Endothelial cell of umbilical vein (primary cell): ENCODE measurements around the gene ARID2.

ENCODE experiments used
- EZH2 ChIP-seq: IDR thresholded peaks from 2 replicates; pipeline ENCODE4 v1.6.1; 2012; ENCODE audit warnings: borderline replicate concordance, low read depth, mild to moderate bottlenecking, moderate library complexity, low read length, inconsistent platforms; ENCODE audit not compliant: severe bottlenecking
- POLR2A ChIP-seq: IDR thresholded peaks from 2 replicates; pipeline ENCODE4 v1.6.1; 2012; ENCODE audit warnings: low read depth, mild to moderate bottlenecking, control low read depth, low read length
- TF ChIP-seq, protein P1 (sequence below), 2 donors: IDR thresholded peaks; 1 replicate in 1 of 2; 2 replicates in 1 of 2; pipeline ENCODE4 v1.5.1; 2011; ENCODE audit warnings: low read length in 2 of 2, mild to moderate bottlenecking in 2 of 2, moderate library complexity in 2 of 2, control low read depth in 1 of 2, inconsistent platforms in 1 of 2, low read depth in 1 of 2; ENCODE audit not compliant: insufficient read depth in 1 of 2; ENCODE audit errors: extremely low read depth in 1 of 2

DNA sequence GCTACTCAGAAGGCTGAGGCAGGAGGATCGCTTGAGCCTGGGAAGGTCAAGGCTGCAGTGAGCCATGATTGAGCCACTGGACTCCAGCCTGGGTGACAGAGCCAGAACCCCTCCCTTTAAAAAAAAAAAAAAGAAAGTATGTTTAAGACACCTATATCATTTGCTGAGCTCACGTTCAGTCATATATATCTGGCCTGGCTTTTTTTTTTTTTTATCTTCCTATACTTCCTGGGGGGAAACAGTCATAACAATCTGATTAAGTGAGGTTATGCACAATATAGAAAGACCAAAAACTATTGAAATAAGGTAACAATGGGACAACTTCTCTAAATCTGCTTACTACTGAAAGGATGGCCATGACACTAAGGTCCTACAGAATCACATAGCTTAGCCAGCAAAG is 9.4 kb upstream of the ARID2 start:
- TF ChIP-seq, protein P1, sequence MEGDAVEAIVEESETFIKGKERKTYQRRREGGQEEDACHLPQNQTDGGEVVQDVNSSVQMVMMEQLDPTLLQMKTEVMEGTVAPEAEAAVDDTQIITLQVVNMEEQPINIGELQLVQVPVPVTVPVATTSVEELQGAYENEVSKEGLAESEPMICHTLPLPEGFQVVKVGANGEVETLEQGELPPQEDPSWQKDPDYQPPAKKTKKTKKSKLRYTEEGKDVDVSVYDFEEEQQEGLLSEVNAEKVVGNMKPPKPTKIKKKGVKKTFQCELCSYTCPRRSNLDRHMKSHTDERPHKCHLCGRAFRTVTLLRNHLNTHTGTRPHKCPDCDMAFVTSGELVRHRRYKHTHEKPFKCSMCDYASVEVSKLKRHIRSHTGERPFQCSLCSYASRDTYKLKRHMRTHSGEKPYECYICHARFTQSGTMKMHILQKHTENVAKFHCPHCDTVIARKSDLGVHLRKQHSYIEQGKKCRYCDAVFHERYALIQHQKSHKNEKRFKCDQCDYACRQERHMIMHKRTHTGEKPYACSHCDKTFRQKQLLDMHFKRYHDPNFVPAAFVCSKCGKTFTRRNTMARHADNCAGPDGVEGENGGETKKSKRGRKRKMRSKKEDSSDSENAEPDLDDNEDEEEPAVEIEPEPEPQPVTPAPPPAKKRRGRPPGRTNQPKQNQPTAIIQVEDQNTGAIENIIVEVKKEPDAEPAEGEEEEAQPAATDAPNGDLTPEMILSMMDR (IDR thresholded peaks at IDR 0.05; ENCODE audit: extremely low read depth in 1 of 2, insufficient read depth in 1 of 2, low read depth in 1 of 2, low read length in 2 of 2), result no peak
- TF ChIP-seq EZH2, result no peak
- no peak for TF ChIP-seq POLR2A
